Neural cell (in vitro differentiated cells): ENCODE data around the gene SNTG2.

Source experiments
- CTCF ChIP-seq: fragments of 450-650 bp; IDR thresholded peaks from 2 replicates; pipeline ENCODE4 v1.5.1; 2014; ENCODE audit warnings: antibody characterized with exemption, mild to moderate bottlenecking, moderate library complexity; ENCODE audit not compliant: poor library complexity, severe bottlenecking
- EP300 ChIP-seq: fragments of 450-650 bp; conservative IDR thresholded peaks from 2 replicates; pipeline ENCODE4 v1.6.1; 2014; ENCODE audit warnings: antibody characterized with exemption, mild to moderate bottlenecking, moderate library complexity; ENCODE audit not compliant: poor library complexity, severe bottlenecking
- EZH2 ChIP-seq: fragments of 200-600, 300-800 bp; shearing (Covaris generic), sonication (generic); IDR thresholded peaks from 2 replicates; pipeline ENCODE4 v1.6.1; 2014; ENCODE audit warnings: antibody characterized with exemption, low read length, borderline replicate concordance, mild to moderate bottlenecking; ENCODE audit not compliant: insufficient read depth, poor library complexity, severe bottlenecking
- POLR2AphosphoS5 ChIP-seq: IDR thresholded peaks from 2 replicates; pipeline ENCODE4 v1.6.1; 2012
- RAD21 ChIP-seq: fragments of 450-650 bp; conservative IDR thresholded peaks from 2 replicates; pipeline ENCODE4 v1.6.1; 2014; ENCODE audit warnings: antibody characterized with exemption, mild to moderate bottlenecking, moderate library complexity
- REST ChIP-seq: IDR thresholded peaks from 2 replicates; pipeline ENCODE4 v1.6.1; 2012; ENCODE audit warnings: borderline replicate concordance
- TAF1 ChIP-seq: IDR thresholded peaks from 2 replicates; pipeline ENCODE4 v1.6.1; 2012; ENCODE audit warnings: low read depth

- TF ChIP-seq POLR2AphosphoS5 (no peak), RAD21 (no peak), EP300 (no peak), CTCF (no peak), EZH2 (no peak), REST (no peak), TAF1 (no peak)
Observed at GRCh38 chr2:1353124-1353523, 402.5 kb downstream of the SNTG2 start.
